ENCODE results near the gene SGMS2.
"Not testable (repeated sequence)": the region's sequence is repeated elsewhere in the genome, so short reads cannot be mapped to it uniquely, and the experiment has no call there.

Gene SGMS2

DNA sequence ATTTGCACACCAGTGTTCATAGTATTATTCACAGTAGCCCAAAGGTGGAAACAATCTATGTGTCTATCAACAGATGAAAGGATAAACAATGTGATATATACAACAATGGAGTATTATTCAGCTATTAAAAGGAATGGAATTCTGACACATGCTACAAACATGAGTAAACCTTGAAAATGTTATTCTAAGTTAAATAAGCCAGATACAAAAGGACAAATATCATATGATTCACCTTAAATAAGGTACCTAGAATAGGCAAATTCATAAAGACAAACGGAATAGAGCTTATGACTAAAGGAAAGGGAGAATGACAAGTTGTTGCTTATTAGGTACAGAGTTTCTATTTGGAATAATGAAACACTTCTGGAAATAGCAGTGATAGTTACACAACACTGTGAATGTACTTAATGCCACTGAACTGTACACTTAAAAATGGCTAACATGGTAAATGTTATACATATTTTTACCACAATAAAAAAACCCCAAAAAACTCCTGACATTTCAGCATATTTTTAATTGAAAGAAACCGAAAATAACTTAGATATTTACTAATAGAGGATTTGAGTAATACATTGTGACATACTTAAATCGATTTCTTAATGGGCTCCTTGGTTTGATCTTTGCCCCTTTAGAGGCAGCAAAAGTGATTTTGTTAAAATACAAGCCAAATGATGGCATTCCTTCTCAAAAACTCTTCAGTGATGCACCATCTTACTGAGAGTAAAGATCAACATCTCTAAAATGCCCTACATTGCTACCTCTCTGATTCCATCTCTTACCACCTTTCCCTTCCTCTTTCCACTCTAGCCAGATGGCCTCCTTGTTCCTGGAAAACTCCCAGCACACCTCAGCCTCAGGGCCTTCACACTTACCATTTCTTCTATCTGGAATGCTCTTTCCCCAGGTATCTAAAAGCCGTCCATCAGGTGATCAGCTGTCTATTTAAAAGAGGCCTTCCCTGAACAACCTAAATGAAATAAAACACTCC, 98.0 kb downstream of the SGMS2 start:
- Histone ChIP-seq H2BK120ac (ENCODE audit: low read depth, low read length) (no peak overlapping the region), H3K27ac (ENCODE audit: low read depth, low read length) (no peak overlapping the region), H3K79me2 (ENCODE audit: control insufficient read depth, insufficient read depth, low read length) (no peaks in the 10 kb centered on the region), H2AK5ac (ENCODE audit: low read length) (no peak overlapping the region), H3K56ac (ENCODE audit: low read length) (no peak overlapping the region), H3K36me3 (ENCODE audit: control insufficient read depth, insufficient read depth, low read length) (no peaks in the 10 kb centered on the region), H3K4me3 (ENCODE audit: low read length) (no peak overlapping the region), H3K4me1 (ENCODE audit: control insufficient read depth, low read depth, low read length) (no peaks in the 10 kb centered on the region), H3K4me2 (ENCODE audit: low read length) (no peak overlapping the region), H3K9ac (ENCODE audit: low read length) (no peak overlapping the region), H4K5ac (ENCODE audit: low read length) (no peak overlapping the region), H3K27me3 (ENCODE audit: insufficient read depth, low read length, poor library complexity) (no peaks in the 10 kb centered on the region), H2BK5ac (ENCODE audit: low read length) (no peak overlapping the region), H3K23ac (ENCODE audit: low read length) (no peak overlapping the region), H3K18ac (ENCODE audit: low read length) (no peak overlapping the region), H3K79me1 (ENCODE audit: low read length) (no peaks in the 10 kb centered on the region), H3K4ac (ENCODE audit: low read depth, low read length) (no peak overlapping the region), H4K8ac (ENCODE audit: low read depth, low read length) (no peak overlapping the region), H2BK15ac (replicated peaks; ENCODE audit: low read depth) (no peak overlapping the region)
- no peak for DNase-seq
- 100% methylated on average over 1 of the region's 4 CpGs for WGBS (ENCODE audit: extremely low coverage, insufficient coverage, low lambda C conversion rate)

DNA sequence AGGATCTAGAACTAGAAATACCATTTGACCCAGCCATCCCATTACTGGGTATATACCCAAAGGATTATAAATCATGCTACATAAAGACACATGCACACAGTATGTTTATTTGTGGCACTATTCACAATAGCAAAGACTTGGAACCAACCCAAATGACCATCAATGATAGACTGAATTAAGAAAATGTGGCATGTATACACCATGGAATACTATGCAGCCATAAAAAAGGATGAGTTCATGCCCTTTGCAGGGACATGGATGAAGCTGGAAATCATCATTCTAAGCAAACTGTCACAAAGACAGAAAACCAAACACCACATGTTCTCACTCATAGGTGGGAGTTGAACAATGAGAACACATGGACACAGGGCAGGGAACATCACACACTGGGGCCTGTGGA, 101.0 kb downstream of the SGMS2 start:
- H4K8ac ChIP-seq (ENCODE audit: low read depth, low read length); H2BK120ac ChIP-seq (ENCODE audit: low read depth, low read length); H3K79me2 ChIP-seq (ENCODE audit: control insufficient read depth, insufficient read depth, low read length); H4K5ac ChIP-seq (ENCODE audit: low read length); H3K56ac ChIP-seq (ENCODE audit: low read length); H3K4me2 ChIP-seq (ENCODE audit: low read length); DNase-seq; H3K79me1 ChIP-seq (ENCODE audit: low read length); H2BK15ac ChIP-seq (replicated peaks; ENCODE audit: low read depth); H3K18ac ChIP-seq (ENCODE audit: low read length); H3K4me3 ChIP-seq (ENCODE audit: low read length); H3K27me3 ChIP-seq (ENCODE audit: insufficient read depth, low read length, poor library complexity); H2BK5ac ChIP-seq (ENCODE audit: low read length); H2AK5ac ChIP-seq (ENCODE audit: low read length); H3K4me1 ChIP-seq (ENCODE audit: control insufficient read depth, low read depth, low read length); H3K9ac ChIP-seq (ENCODE audit: low read length); H3K23ac ChIP-seq (ENCODE audit: low read length); H3K4ac ChIP-seq (ENCODE audit: low read depth, low read length); H3K36me3 ChIP-seq (ENCODE audit: control insufficient read depth, insufficient read depth, low read length); H3K27ac ChIP-seq (ENCODE audit: low read depth, low read length): not testable (repeated sequence)

DNA sequence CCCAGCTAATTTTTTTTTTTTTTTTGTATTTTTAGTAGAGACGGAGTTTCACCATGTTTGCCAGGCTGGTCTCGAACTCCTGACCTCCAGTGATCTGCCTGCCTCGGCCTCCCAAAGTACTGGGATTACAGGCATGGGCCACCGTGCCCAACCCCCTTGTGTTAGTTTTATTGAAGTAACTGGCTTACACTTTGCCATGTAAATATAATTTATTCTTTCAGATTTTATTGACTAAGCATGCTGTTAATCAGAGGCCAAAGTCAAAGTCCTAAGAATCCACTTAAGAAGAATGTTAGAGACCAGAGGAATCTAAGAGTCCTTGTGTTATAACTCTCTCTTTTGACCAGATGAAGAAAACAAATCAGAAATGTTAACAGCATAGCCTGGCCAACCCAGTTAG, 102.1 kb downstream of the SGMS2 start:
- not testable (repeated sequence) for DNase-seq; H3K79me1 ChIP-seq (ENCODE audit: low read length); H3K9ac ChIP-seq (ENCODE audit: low read length); H2BK5ac ChIP-seq (ENCODE audit: low read length); H3K27me3 ChIP-seq (ENCODE audit: insufficient read depth, low read length, poor library complexity); H3K23ac ChIP-seq (ENCODE audit: low read length); H4K5ac ChIP-seq (ENCODE audit: low read length); H2BK120ac ChIP-seq (ENCODE audit: low read depth, low read length); H3K4ac ChIP-seq (ENCODE audit: low read depth, low read length); H3K18ac ChIP-seq (ENCODE audit: low read length); H3K56ac ChIP-seq (ENCODE audit: low read length); H3K4me3 ChIP-seq (ENCODE audit: low read length); H3K36me3 ChIP-seq (ENCODE audit: control insufficient read depth, insufficient read depth, low read length); H2BK15ac ChIP-seq (replicated peaks; ENCODE audit: low read depth); H2AK5ac ChIP-seq (ENCODE audit: low read length); H3K4me1 ChIP-seq (ENCODE audit: control insufficient read depth, low read depth, low read length); H4K8ac ChIP-seq (ENCODE audit: low read depth, low read length); H3K79me2 ChIP-seq (ENCODE audit: control insufficient read depth, insufficient read depth, low read length); H3K27ac ChIP-seq (ENCODE audit: low read depth, low read length); H3K4me2 ChIP-seq (ENCODE audit: low read length)
- no CpG with 5 or more reads among the region's 4 CpGs for WGBS (ENCODE audit: extremely low coverage, insufficient coverage, low lambda C conversion rate)

DNA sequence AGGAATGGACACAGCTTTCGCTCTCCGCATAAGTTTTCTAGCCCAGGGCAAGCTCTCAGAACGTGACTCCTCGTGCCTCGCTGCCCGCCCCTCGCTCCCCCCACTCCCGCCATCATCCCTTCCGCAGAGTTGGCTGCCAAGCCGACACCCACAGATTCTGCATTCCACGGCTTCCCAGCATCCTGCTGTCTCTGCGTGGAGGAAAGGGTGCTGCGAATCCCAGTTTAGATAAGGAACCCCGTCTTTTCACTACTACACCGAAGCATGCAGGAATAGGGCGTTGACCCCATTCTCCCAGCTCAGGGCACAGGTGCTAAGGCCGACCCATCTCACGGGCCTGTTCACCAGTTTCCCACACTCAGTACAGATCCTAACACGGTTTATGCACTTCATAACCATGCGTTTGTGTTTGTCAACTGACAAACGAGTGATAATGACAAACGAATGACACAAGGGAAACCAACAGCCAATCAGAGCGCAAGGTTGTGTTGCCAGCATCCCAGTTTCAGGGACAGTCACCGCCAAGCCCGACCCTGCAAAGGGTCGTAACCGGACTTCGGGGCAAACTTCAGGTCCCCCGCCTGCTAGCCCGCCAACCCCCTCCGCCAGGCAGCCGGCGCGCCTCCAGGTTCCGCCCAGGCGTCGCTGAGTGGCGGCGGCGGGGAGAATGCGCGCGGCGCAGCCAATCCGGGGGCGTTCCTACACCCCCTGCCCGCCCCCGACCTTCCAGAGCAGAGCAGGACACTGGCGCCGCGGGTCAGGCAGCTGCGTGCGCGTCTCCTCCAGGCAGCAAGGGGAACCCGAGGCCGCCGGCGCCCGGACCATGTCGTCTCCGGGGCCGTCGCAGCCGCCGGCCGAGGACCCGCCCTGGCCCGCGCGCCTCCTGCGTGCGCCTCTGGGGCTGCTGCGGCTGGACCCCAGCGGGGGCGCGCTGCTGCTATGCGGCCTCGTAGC, 106.4 kb downstream of the SGMS2 start, which contains the start of gene CYP2U1:
CYP2U1 (plus strand) TSS at position 729 of the 954 bp plus-strand sequence; CDS start at position 824, 95 bp downstream.
- no peak within 1 kb of the TSS for H2BK5ac ChIP-seq (ENCODE audit: low read length)
- H2BK15ac ChIP-seq (replicated peaks; ENCODE audit: low read depth) = no peak within 1 kb of the TSS
- H3K18ac ChIP-seq (ENCODE audit: low read length) = no peak within 1 kb of the TSS
- no peak within 1 kb of the TSS for H2AK5ac ChIP-seq (ENCODE audit: low read length)
- H3K23ac ChIP-seq (ENCODE audit: low read length) = peak within 1 kb of the TSS; percentile 29
- H3K9ac ChIP-seq (ENCODE audit: low read length) = peak within 1 kb of the TSS; percentile 69
- H3K4me1 ChIP-seq (ENCODE audit: control insufficient read depth, low read depth, low read length) = no peaks in the 10 kb centered on the region
- no peak within 1 kb of the TSS for H4K5ac ChIP-seq (ENCODE audit: low read length)
- no peak within 1 kb of the TSS for H3K4ac ChIP-seq (ENCODE audit: low read depth, low read length)
- H3K36me3 ChIP-seq (ENCODE audit: control insufficient read depth, insufficient read depth, low read length) = no peaks in the 10 kb centered on the region
- peak within 1 kb of the TSS; percentile 69 for H3K4me2 ChIP-seq (ENCODE audit: low read length)
- peak within 1 kb of the TSS; percentile 29 for H3K4me3 ChIP-seq (ENCODE audit: low read length)
- H2BK120ac ChIP-seq (ENCODE audit: low read depth, low read length) = no peak within 1 kb of the TSS
- H3K79me2 ChIP-seq (ENCODE audit: control insufficient read depth, insufficient read depth, low read length) = no peaks in the 10 kb centered on the region
- peak within 1 kb of the TSS; percentile 69 for H3K56ac ChIP-seq (ENCODE audit: low read length)
- H4K8ac ChIP-seq (ENCODE audit: low read depth, low read length) = no peak within 1 kb of the TSS
- H3K79me1 ChIP-seq (ENCODE audit: low read length) = no peaks in the 10 kb centered on the region
- peak; percentile 92 for DNase-seq
- H3K27ac ChIP-seq (ENCODE audit: low read depth, low read length) = no peak within 1 kb of the TSS
- no CpG with 5 or more reads among the region's 78 CpGs for WGBS (ENCODE audit: extremely low coverage, insufficient coverage, low lambda C conversion rate)
- H3K27me3 ChIP-seq (ENCODE audit: insufficient read depth, low read length, poor library complexity) = peaks cover 1% of the 10 kb centered on the region

DNA sequence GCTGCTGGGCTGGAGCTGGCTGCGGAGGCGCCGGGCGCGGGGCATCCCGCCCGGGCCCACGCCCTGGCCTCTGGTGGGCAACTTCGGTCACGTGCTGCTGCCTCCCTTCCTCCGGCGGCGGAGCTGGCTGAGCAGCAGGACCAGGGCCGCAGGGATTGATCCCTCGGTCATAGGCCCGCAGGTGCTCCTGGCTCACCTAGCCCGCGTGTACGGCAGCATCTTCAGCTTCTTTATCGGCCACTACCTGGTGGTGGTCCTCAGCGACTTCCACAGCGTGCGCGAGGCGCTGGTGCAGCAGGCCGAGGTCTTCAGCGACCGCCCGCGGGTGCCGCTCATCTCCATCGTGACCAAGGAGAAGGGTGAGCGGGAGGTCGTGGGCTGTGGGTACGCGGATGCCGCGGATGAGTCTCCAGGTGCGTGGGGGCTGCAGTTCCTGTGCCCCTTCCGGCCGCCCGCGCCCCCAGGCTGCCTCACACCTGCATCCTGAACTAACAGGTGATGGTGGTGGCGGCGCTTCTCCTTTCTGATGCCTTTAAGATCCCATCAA, 107.1 kb downstream of the SGMS2 start:
- no peak overlapping the region for H4K8ac ChIP-seq (ENCODE audit: low read depth, low read length)
- peak overlapping the region; percentile 69 for H3K4me2 ChIP-seq (ENCODE audit: low read length)
- H3K23ac ChIP-seq (ENCODE audit: low read length) = peak overlapping the region; percentile 29
- H2BK120ac ChIP-seq (ENCODE audit: low read depth, low read length) = no peak overlapping the region
- peak overlapping the region; percentile 69 for H3K56ac ChIP-seq (ENCODE audit: low read length)
- peak overlapping the region; percentile 29 for H3K4me3 ChIP-seq (ENCODE audit: low read length)
- no peak overlapping the region for H2BK5ac ChIP-seq (ENCODE audit: low read length)
- no peak overlapping the region for H2AK5ac ChIP-seq (ENCODE audit: low read length)
- no peaks in the 10 kb centered on the region for H3K79me2 ChIP-seq (ENCODE audit: control insufficient read depth, insufficient read depth, low read length)
- H3K9ac ChIP-seq (ENCODE audit: low read length) = peak overlapping the region; percentile 69
- no peak overlapping the region for H4K5ac ChIP-seq (ENCODE audit: low read length)
- WGBS (ENCODE audit: extremely low coverage, insufficient coverage, low lambda C conversion rate) = no CpG with 5 or more reads among the region's 45 CpGs
- no peak overlapping the region for H3K4ac ChIP-seq (ENCODE audit: low read depth, low read length)
- H3K27me3 ChIP-seq (ENCODE audit: insufficient read depth, low read length, poor library complexity) = peaks cover 1% of the 10 kb centered on the region
- H3K4me1 ChIP-seq (ENCODE audit: control insufficient read depth, low read depth, low read length) = no peaks in the 10 kb centered on the region
- H2BK15ac ChIP-seq (replicated peaks; ENCODE audit: low read depth) = no peak overlapping the region
- H3K36me3 ChIP-seq (ENCODE audit: control insufficient read depth, insufficient read depth, low read length) = no peaks in the 10 kb centered on the region
- H3K79me1 ChIP-seq (ENCODE audit: low read length) = no peaks in the 10 kb centered on the region
- H3K27ac ChIP-seq (ENCODE audit: low read depth, low read length) = no peak overlapping the region
- DNase-seq = no peak
- no peak overlapping the region for H3K18ac ChIP-seq (ENCODE audit: low read length)
